Measurements from ENCODE around the gene DNHD1. TPM values are rescaled to one million over a fixed set of nuclear protein-coding genes. Genes with fewer than 3 reads are reported as not detected.

DNHD1 gene
- total and polyA plus RNA-seq, 2 of the 4 experiments (the other 2 are of a cell fraction) = 1.8 to 3.6 TPM

GRCh38 chr11:6607190-6607795, 110.2 kb downstream of the DNHD1 start:
- H2AFZ ChIP-seq (replicated peaks; ENCODE audit: low read length, poor library complexity) = no peak overlapping the region
- H3K14ac ChIP-seq (replicated peaks; ENCODE audit: low read depth, low read length) = peak overlapping the region; percentile 98
- H3K18ac ChIP-seq (ENCODE audit: low read depth, low read length) = peak overlapping the region; percentile 87
- dilution Hi-C loops (cut with HindIII; ENCODE audit: low sequenced_read_pairs, unreplicated experiment) = no loop called here
- peak overlapping the region; percentile 75 for H3K9ac ChIP-seq (ENCODE audit: low read depth, low read length)
- H3K36me3 ChIP-seq (ENCODE audit: control insufficient read depth, insufficient read depth, low read length) = peaks cover 42% of the 10 kb centered on the region
- peak overlapping the region; percentile 57 for H4K91ac ChIP-seq (ENCODE audit: insufficient read depth, low read depth, low read length)
- peaks cover 31 to 70% of the 10 kb centered on the region in 2 experiments for H3K79me1 ChIP-seq (ENCODE audit: low read depth in 1 of 2, low read length in 2 of 2)
- H4K5ac ChIP-seq (ENCODE audit: low read depth, low read length) = peak overlapping the region; percentile 73
- no peak for DNase-seq
- H3K4me1 ChIP-seq (ENCODE audit: control insufficient read depth, insufficient read depth, low read length) = peaks cover 32% of the 10 kb centered on the region
- peak overlapping the region; percentile 80 to 85 for H4K8ac ChIP-seq (ENCODE audit: low read depth in 2 of 2, low read length in 2 of 2)
- H4K20me1 ChIP-seq (ENCODE audit: insufficient read depth, low read length) = peaks cover 10% of the 10 kb centered on the region
- no peak for ATAC-seq (ENCODE audit: low read depth)
- in situ Hi-C loops (cut with MboI; ENCODE audit: low sequenced_read_pairs) = no loop called here
- peaks cover 29% of the 10 kb centered on the region for H3K9me1 ChIP-seq (ENCODE audit: insufficient read depth, low read length)
- H2BK20ac ChIP-seq (ENCODE audit: low read depth, low read length) = peak overlapping the region; percentile 55
- H3K23ac ChIP-seq (ENCODE audit: low read depth, low read length) = peak overlapping the region; percentile 91
- peak overlapping the region; percentile 87 for H2AK9ac ChIP-seq (replicated peaks; ENCODE audit: low read depth, low read length, poor library complexity)
- intact Hi-C loops (cut with micrococcal nuclease) = no loop called here
- H3K4me2 ChIP-seq (ENCODE audit: low read depth, low read length) = peak overlapping the region; percentile 71
- H2AK5ac ChIP-seq (ENCODE audit: low read depth, low read length) = peak overlapping the region; percentile 98
- peak overlapping the region; percentile 89 for H3K4ac ChIP-seq (ENCODE audit: low read depth, low read length)
- H2BK5ac ChIP-seq (ENCODE audit: low read depth, low read length, poor library complexity, severe bottlenecking) = peak overlapping the region; percentile 89
- no peak overlapping the region for H3K4me3 ChIP-seq (ENCODE audit: insufficient read depth, low read depth, low read length)
- peak overlapping the region; percentile 92 for H2BK120ac ChIP-seq (ENCODE audit: low read depth, low read length)
- no peak for TF ChIP-seq BHLHE40 (IDR thresholded peaks at IDR 0.05; ENCODE audit: low read depth, low read length)
- no peak for TF ChIP-seq USF2 (IDR thresholded peaks at IDR 0.05; ENCODE audit: low read depth, low read length)
- no peak for TF ChIP-seq RAD21 (IDR thresholded peaks at IDR 0.05; ENCODE audit: low read length)
- CTCF ChIA-PET = interaction anchor here (0.7 kb wide), 1 partner anchor 76 kb away, joined by 4 read pairs; no protein-coding TSS in a partner anchor
- peak overlapping the region; percentile 95 for H3K27ac ChIP-seq (ENCODE audit: insufficient read depth, low read length)
- POLR2A ChIA-PET (ENCODE audit: unreplicated experiment) = interaction anchor here (0.8 to 1.3 kb wide), 3 partner anchors 28 to 88 kb away, joined by 4 to 5 read pairs (median 4); partner anchors contain the start of gene MRPL17
- no TSS peak for BruUV-seq (replicated peaks)
- H3K27me3 ChIP-seq (ENCODE audit: control insufficient read depth, insufficient read depth, low read length) = no peaks in the 10 kb centered on the region
- H2BK15ac ChIP-seq (ENCODE audit: low read depth, low read length) = peak overlapping the region; percentile 93; the same call in 2 of the 3 replicates
- H3K56ac ChIP-seq (ENCODE audit: extremely low read depth, insufficient read depth, low read length) = peak overlapping the region; percentile 93
- no peaks in the 10 kb centered on the region for H3K9me3 ChIP-seq (ENCODE audit: control insufficient read depth, insufficient read depth, low read length)
